ENCODE results near the gene BLCAP. TPM values are rescaled to one million over a fixed set of nuclear protein-coding genes. Genes with fewer than 3 reads are reported as not detected.

The BLCAP gene
- total RNA-seq, 4 donors from 2014 or later, result 63.9 to 152 (median 107) TPM

DNA sequence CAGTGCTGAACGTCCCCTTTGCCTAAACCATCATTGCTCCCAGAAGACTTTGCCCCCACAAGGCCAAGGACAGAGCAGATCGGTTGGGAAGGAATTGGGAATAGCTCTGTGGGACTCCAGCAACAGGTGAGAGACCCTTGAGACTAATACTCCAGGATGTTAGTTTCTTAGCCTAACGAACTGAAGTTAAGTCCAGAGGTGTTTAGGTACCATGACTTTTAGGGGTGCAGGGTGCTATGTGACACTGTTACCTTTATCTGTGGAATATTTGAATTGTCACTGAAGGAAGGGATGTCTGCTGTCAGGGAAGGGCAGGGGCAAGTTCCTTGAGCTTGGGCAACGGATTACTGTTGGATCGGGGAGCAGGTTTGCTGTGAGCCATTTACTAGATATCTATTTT is 1.9 kb downstream of the BLCAP start:
- TF ChIP-seq, protein P1, sequence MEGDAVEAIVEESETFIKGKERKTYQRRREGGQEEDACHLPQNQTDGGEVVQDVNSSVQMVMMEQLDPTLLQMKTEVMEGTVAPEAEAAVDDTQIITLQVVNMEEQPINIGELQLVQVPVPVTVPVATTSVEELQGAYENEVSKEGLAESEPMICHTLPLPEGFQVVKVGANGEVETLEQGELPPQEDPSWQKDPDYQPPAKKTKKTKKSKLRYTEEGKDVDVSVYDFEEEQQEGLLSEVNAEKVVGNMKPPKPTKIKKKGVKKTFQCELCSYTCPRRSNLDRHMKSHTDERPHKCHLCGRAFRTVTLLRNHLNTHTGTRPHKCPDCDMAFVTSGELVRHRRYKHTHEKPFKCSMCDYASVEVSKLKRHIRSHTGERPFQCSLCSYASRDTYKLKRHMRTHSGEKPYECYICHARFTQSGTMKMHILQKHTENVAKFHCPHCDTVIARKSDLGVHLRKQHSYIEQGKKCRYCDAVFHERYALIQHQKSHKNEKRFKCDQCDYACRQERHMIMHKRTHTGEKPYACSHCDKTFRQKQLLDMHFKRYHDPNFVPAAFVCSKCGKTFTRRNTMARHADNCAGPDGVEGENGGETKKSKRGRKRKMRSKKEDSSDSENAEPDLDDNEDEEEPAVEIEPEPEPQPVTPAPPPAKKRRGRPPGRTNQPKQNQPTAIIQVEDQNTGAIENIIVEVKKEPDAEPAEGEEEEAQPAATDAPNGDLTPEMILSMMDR (IDR thresholded peaks at IDR 0.05; ENCODE audit: low read depth), result no peak

DNA sequence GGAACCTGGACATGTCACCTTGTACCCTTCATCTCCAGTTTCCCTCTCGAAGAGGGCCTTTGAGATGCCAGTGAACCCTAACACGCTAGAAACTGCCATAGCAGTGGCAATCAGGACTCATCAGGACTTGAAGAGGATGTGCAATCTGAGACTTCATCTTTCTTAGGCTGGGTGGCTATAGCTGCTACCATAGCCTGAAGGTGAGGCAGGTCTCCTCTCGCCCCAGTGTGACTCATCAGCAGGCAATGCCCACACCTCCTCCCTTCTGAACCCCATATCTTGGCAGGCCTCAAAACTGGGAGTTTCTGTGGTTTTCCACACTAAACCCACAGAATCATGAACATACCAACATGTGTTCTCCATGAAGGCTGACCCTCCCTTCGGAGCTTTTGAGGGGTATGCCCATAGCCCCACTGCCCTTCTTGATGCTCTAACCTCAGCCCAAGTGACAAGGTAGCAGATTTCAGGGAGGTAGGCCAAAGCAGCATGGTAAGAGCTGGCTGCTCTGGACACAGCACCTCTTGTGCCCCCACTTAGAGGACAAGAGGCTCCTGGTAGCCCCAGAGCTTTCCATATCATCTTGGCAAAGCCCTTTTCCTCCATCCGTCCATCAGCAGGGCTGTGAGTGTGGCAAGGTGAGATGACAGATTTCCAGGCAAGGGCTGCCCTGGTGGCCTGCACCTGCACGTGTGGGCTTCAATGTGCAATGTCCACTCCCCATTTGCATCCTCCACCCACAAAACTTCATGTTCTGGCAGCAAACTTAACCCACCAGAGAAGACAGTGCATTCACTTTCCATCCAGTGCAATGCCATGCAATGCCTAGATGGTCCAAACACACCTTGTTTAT is 2.6 kb downstream of the BLCAP start:
- TF ChIP-seq, protein P1 (IDR thresholded peaks at IDR 0.05; ENCODE audit: low read depth), result no peak

DNA sequence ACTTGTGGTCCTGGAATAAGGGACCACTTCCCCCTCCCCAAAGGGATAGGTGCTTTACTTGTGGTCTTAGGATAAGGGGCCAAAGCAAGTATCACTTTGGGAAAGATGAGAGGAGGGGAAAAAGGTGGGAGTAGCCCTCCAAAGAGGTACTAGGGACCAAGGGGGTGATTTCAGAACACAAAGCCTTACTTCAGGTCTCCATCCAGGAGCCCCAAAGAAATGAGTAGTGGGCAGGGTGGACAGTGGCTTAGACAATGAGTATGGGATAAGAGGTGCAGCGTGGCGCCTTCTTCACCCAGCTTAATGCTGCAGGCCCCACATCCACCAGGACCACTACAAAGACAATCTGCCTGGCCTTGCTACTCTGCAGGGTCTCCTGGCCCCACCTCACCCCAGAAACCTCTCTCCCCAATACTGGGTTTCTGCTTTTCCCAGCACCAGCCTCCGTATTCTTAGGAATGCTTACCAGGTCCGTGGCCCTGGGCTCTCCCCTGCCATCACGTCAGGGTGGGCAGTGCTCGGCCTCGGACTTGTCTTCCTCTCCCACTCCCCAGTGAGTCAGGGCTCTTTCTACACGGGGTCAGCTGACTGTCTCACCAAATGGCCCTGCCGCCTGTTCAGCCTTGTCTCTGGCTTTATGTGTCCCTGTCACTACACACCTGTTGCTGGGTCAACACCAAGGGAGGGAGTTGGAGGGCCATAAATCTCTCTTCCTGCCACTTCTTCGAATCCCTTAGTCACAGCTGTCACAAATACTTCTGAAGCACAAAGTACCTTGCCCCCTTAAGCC is 3.6 kb downstream of the BLCAP start:
- TF ChIP-seq, protein P1 (IDR thresholded peaks at IDR 0.05; ENCODE audit: low read depth), result no peak

DNA sequence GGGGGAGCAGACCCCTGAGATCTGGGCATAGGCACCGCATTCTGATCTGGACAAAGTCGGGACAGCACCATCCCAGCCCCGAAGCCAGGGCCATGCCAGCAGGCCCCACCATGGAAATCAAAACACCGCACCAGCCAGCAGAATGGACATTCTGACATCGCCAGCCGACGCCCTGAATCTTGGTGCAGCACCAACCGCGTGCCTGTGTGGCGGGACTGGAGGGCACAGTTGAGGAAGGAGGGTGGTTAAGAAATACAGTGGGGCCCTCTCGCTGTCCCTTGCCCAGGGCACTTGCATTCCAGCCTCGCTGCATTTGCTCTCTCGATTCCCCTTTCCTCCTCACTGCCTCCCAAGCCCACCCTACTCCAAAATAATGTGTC is 4.7 kb downstream of the BLCAP start:
- TF ChIP-seq, protein P1 (IDR thresholded peaks at IDR 0.05; ENCODE audit: low read depth), result no peak

DNA sequence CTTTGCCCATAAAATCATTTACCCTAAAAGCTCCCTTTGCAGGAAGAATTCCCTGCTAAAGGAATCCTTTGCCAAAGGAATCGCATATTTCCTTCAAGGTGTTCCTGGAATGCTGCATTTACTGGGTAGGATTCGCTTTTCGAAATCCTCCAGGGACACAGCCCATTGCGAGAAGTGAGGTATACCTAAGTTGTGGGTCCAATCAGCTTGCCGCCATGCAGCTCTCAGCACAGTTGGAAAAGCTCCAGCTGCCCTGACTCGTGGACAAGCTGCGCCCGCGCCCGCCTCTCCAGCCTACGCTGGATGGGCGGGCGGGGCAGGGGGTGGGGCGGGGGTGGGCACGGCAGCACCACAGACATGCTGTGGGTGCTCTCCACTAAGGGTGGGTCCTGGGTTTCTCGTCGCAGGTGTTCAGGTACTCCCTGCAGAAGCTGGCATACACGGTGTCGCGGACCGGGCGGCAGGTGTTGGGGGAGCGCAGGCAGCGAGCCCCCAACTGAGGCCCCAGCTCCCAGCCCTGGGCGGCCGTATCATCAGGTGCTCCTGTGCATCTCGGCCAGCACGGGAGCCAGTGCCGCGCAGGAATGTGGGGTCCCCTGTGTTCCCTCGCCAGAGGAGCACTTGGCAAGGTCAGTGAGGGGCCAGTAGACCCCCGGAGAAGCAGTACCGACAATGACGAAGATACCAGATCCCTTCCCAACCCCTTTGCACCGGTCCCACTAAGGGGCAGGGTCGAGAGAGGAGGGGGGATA is 5.2 kb downstream of the BLCAP start:
- TF ChIP-seq, protein P1 (IDR thresholded peaks at IDR 0.05; ENCODE audit: low read depth), result no peak

DNA sequence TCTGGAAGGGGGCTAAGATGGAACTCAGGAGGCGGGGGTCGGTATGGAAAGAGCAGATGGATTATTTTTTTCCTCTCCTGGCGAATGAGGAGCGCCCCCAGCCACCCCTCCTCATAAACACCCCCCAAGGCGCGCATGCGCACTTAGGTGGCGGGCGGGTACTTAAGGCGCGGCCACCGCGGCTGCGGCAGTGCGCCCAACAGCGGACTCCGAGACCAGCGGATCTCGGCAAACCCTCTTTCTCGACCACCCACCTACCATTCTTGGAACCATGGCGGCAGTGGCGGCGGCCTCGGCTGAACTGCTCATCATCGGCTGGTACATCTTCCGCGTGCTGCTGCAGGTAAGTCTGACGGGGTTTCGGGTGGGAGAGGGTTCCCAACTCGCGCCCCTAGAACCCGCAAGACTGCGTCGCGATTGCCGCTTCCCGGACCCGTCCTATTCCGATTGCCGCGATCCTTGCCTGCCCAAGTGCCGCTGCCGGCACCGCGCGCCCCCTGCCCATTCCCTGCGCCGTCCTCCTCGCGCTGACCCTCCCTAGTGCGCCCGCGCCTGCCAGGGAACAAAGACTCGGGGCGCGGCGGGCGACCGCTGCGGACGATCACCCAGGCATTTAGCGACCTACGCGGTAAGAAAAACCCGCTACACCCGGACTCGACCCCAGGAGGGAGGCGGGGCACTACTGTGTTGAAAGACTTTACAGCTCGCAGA is 6.5 kb downstream of the BLCAP start, which contains the start of gene NNAT:
NNAT (plus strand) TSS at position 190 of the 711 bp plus-strand sequence; CDS start at position 272, 82 bp downstream.
- TF ChIP-seq, protein P1 (IDR thresholded peaks at IDR 0.05; ENCODE audit: low read depth), result no peak
